ENCODE results near the gene FASN.
A peak's percentile ranks its signal among the peaks of the same experiment; 100 is the strongest.

Gene FASN

DNA sequence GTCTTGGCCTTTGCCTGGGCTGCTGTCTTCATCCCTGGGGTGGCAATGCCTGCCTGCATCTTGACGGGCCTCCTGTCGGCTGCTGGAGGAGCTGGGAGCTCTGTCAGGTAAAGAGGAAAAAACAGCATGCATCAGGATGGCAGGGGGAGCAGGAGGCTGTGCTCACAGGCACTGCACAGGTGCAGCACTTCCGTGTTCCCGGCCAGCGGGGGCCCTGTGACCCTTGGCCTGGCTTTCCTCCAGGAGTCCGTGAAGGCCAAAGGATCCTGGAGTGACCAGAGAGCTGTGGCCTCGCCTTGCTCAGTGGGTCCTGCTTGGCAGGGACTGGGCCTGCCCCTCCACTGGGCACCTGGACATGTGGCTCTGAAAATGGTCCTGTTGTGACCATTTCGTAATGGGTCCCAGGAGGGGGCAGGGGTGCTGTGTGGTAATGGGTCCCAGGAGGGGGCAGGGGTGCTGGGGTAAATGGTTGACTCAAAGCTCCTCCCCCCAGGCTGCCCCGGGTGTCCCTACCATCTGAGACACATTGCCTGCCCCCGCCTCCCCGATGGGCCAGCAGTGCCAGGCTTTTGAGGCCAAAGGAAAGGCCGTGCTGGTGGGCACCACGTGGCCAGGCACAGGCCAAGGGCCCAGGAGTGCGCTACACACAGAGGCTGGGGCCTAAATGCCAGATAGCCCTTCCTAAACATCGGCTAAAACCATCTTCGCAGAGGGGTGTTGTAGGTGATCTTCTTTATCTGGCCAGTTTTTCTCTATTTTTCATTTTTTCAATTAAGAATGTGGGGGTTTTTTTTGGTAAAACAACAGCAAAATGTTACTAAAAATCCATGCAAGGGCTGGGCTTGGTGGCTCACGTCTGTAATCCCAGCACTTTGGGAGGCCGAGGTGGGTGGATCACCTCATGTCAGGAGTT is 4.0 kb upstream of the FASN start:
- no peak for DNase-seq (ENCODE audit: low spot score)

DNA sequence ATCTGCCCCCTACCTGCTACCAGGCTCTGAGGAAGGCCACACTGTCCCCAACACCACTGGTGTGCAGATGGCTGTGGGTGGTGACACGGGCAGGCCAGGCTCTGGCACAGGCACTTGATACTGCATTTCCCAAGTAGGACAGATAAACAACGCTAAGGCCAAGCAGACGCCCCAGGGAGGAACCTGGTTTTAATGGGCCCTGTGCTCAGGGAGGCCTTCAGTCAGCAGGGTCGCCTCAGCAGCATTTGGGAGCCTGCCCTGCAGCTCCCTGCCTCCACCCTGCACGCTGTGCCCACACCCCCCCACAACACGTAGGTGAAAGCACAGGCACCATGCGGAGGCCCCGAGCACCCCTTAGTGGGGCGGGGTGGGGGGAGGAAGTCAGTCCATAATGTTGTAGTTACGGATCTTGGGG is 3.3 kb upstream of the FASN start:
- DNase-seq (ENCODE audit: low spot score): no peak

GRCh38 chr17:82100502-82101298 is 2.7 kb upstream of the FASN start:
- no peak for DNase-seq (ENCODE audit: low spot score)

GRCh38 chr17:82098939-82099763 is 1.1 kb upstream of the FASN start:
- DNase-seq (ENCODE audit: low spot score): no peak

DNA sequence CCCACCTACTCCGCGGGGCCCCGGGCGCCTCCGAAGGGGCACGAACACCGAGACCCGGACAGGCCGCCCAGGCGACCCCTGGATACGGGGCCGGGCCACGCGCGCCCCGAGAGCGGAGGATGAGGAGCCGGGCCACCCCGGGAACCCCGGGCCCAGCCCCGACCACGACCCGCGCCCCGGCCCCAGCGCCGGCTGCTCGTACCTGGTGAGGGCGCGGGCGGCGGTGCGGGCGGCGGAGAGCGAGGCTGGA is 192 bp downstream of the FASN start:
- no peak for DNase-seq (ENCODE audit: low spot score)

GRCh38 chr17:82097184-82097918 is 685 bp downstream of the FASN start:
- peak; percentile 81 for DNase-seq (ENCODE audit: low spot score)

DNA sequence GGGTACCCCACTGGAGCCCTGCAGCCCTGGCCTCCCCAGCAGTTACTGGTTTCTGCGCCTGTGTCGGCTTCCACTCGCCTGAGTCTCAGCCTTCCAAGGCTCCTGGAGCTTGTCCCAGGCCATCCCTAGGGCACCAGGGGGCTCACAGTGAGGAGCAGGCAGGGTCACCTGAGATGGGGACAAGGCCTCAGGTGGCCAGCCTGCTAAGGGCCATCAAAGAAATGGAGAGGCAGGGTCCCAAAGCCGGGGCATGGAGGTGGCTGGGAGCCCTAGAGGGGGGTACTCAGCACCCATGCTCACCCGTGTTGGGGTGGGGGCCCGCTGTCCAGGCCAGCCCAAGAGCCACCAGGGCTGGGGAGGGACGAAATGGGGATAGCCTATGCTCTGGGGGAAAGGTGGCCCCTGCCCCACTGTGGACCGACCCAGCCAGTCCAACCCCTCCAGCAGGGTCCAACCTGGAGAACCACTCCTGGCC is 1.3 kb downstream of the FASN start:
- DNase-seq (ENCODE audit: low spot score): no peak

GRCh38 chr17:82095777-82096708 is 2.0 kb downstream of the FASN start:
- DNase-seq (ENCODE audit: low spot score): no peak

DNA sequence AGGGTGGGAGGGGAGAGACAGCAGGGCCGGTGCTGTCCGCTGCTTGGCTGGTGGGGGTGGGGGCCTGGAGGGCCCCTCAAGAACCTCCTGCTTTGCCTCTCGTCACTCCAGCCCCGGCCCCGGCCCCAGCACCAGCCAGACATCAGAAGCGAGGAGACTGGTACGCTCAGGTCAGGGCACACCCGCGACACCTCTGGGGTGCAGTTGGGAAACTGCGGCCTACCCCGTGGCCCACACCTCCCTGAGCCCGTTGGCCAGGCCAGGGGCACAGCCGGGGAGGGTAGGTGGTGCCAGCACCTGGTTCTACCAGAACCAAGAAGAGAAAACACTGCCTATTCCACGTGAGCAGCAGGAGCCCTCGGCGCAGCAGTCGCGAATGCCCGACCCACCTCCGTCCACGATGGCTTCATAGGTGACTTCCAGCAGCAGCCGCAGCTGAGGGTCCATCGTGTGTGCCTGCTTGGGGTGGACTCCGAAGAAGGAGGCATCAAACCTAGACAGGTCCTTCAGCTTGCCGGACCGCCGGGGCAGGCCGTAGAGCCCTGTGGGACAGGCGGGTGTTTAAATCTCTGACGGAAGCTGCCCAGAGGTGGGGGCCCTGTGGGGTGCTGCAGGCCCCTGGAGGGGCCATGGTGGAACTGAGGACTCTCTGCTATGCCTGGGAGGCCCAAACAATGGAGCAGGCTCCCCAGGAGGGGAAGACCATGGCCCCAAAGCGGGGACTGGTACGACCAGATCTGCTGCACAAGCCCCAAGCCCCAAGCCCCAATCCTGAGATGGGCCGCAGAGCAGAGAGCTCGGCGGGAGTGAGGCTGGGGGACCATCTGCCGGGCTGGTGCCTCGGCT is 2.9 kb downstream of the FASN start:
- no peak for DNase-seq (ENCODE audit: low spot score)

- DNase-seq (ENCODE audit: low spot score): no peak
Measured at GRCh38 chr17:82092995-82093751, 4.9 kb downstream of the FASN start.

DNA sequence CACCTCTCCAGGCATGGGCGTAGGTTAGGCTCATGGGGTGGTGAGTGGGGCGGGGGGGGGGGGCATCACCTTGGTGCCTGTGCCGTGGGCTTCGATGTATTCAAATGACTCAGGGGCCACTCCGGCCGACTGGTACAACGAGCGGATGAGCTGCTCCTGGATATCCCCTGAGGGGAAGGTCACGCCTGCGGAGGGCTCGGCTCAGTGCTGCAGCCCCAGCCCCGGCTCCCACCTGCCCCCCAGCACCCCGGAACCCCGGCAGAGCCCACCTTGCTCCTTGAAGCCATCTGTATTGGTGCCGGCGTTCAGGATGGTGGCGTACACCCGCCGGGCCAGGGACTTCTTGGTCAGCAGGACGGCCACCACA is 5.4 kb downstream of the FASN start:
- no peak for DNase-seq (ENCODE audit: low spot score)

- no peak for DNase-seq (ENCODE audit: low spot score)
Measured at GRCh38 chr17:82092094-82092586, 5.9 kb downstream of the FASN start.

GRCh38 chr17:82091264-82092066 is 6.6 kb downstream of the FASN start:
- no peak for DNase-seq (ENCODE audit: low spot score)

- no peak for DNase-seq (ENCODE audit: low spot score)
Measured at GRCh38 chr17:82090549-82091263, 7.3 kb downstream of the FASN start.

- no peak for DNase-seq (ENCODE audit: low spot score)
Measured at GRCh38 chr17:82089723-82090548, 8.1 kb downstream of the FASN start.

Data from ecto neural progenitor cell (in vitro differentiated cells).